ENCODE measurements around the gene SUSD6. TPM values are rescaled to one million over a fixed set of nuclear protein-coding genes. Genes with fewer than 3 reads are reported as not detected.
A peak's percentile ranks its signal among the peaks of the same experiment; 100 is the strongest.

SUSD6 gene
- total RNA-seq, 1 donor from 2014 or later = 49.0 TPM

DNA sequence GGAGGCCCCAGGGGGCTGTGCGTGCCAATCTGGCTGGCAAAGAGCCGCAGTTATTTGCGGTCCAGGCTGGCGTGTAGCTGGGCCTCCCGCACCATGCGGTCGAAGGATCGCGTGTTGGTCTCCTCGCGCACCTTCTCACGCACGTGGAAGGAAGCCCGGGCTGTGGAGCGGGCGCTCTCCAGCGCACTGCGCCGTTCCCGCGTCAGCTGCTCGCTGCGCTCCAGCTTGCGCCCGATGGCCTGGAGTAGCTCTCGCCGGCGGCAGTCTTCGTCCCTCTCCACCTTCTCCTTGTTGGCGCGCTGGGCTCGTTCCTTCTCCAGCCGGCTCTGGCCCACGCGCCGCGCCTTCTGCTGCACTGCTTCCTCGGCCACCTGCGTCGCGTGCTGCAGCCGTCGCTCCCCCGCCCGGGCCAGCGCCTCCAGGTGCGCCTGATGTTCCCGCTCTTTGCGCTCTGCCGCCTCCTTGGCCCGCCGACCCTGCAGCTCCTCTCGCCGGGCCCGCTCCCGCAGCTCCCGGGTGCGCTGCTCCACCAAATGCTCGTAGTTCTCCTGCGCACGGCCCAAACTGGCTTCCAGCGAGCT is 39.9 kb upstream of the SUSD6 start:
- DNase-seq (ENCODE audit: low read depth) = no peak
- Histone ChIP-seq H3K4me3 (ENCODE audit: low read depth, low read length) (peak overlapping the region; percentile 9), H3K27me3 (ENCODE audit: control insufficient read depth, insufficient read depth, low read length) (peaks cover 77% of the 10 kb centered on the region), H3K36me3 (ENCODE audit: control insufficient read depth, insufficient read depth, low read length) (no peaks in the 10 kb centered on the region)
- TF ChIP-seq, protein P1, sequence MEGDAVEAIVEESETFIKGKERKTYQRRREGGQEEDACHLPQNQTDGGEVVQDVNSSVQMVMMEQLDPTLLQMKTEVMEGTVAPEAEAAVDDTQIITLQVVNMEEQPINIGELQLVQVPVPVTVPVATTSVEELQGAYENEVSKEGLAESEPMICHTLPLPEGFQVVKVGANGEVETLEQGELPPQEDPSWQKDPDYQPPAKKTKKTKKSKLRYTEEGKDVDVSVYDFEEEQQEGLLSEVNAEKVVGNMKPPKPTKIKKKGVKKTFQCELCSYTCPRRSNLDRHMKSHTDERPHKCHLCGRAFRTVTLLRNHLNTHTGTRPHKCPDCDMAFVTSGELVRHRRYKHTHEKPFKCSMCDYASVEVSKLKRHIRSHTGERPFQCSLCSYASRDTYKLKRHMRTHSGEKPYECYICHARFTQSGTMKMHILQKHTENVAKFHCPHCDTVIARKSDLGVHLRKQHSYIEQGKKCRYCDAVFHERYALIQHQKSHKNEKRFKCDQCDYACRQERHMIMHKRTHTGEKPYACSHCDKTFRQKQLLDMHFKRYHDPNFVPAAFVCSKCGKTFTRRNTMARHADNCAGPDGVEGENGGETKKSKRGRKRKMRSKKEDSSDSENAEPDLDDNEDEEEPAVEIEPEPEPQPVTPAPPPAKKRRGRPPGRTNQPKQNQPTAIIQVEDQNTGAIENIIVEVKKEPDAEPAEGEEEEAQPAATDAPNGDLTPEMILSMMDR (IDR thresholded peaks at IDR 0.05; ENCODE audit: insufficient read depth, low read length, poor library complexity, severe bottlenecking) = no peak

DNA sequence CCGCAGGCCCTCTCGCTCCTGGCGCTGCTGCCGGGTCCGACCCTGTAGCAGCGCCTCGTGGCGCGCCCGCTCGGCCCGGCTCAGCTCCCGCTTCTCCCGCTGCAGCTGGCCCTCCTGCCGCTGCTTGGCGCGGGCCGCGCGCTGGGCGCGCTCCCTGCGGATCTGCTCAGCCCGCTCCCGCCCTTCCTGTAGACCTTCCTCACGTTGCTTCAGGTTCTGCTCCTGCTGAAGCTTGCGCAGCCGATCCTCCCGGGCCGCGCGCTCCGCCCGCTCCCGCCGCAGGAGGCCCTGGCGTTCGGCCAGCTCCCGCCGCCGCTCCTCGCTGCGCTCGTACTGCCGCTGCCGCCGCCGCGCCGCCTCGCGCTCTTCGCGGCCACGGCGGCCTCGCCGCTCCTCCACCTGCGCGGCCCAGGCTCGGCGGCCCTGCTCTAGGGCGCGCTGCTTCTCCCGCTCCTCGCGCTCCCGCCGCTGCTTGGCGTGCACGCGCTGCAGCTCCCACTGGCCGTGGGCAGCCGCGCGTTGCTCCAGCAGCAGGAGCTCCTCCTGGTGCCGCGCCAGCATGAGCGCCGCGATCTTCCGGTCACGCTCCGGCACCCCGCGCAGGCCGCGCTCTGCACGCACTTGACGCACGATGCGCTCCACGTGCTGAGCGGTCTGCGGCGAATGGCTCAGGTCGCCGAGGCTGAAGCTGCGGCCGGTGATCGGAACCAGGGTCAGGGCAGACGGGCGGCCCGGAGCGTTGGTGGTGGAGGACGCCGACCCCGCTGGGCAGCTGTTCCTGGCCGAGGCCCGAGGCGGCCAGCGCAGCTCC is 39.2 kb upstream of the SUSD6 start:
- peaks cover 75% of the 10 kb centered on the region for H3K27me3 ChIP-seq (ENCODE audit: control insufficient read depth, insufficient read depth, low read length)
- H3K36me3 ChIP-seq (ENCODE audit: control insufficient read depth, insufficient read depth, low read length) = no peaks in the 10 kb centered on the region
- TF ChIP-seq, protein P1 (IDR thresholded peaks at IDR 0.05; ENCODE audit: insufficient read depth, low read length, poor library complexity, severe bottlenecking) = no peak
- no peak for DNase-seq (ENCODE audit: low read depth)
- peak overlapping the region; percentile 9 for H3K4me3 ChIP-seq (ENCODE audit: low read depth, low read length)

- TF ChIP-seq, protein P1 (IDR thresholded peaks at IDR 0.05; ENCODE audit: insufficient read depth, low read length, poor library complexity, severe bottlenecking) = no peak
- DNase-seq (ENCODE audit: low read depth) = no peak
- H3K4me3 ChIP-seq (ENCODE audit: low read depth, low read length) = no peak overlapping the region
- peaks cover 75% of the 10 kb centered on the region for H3K27me3 ChIP-seq (ENCODE audit: control insufficient read depth, insufficient read depth, low read length)
- H3K36me3 ChIP-seq (ENCODE audit: control insufficient read depth, insufficient read depth, low read length) = no peaks in the 10 kb centered on the region
Observed at GRCh38 chr14:69572841-69573135, 38.6 kb upstream of the SUSD6 start.

GRCh38 chr14:69573205-69573830 is 38.1 kb upstream of the SUSD6 start:
- no peak overlapping the region for H3K4me3 ChIP-seq (ENCODE audit: low read depth, low read length)
- H3K27me3 ChIP-seq (ENCODE audit: control insufficient read depth, insufficient read depth, low read length) = peaks cover 73% of the 10 kb centered on the region
- no peaks in the 10 kb centered on the region for H3K36me3 ChIP-seq (ENCODE audit: control insufficient read depth, insufficient read depth, low read length)
- TF ChIP-seq, protein P1 (IDR thresholded peaks at IDR 0.05; ENCODE audit: insufficient read depth, low read length, poor library complexity, severe bottlenecking) = no peak
- DNase-seq (ENCODE audit: low read depth) = no peak

DNA sequence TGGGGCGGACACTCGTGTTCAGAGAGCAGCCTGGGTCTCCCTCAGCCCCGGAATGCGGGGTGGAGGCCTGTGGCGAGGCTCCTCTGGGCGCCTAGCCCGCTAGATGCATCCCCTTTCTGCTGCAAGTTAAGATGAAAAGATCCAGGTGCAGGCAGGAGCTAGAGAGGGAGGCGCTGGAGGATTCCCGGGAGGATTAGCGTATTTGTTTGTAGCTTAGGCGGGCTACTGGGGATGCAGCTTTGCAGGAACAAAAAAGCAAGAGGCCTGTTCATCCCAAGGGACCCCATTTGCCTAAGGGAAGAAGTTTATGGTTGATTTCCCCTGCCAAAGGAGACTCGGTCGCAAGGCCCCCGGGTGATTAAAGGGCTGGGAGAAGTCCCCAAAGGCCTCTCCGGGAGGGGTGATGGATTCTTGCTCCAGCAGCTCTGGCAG is 37.5 kb upstream of the SUSD6 start:
- no peaks in the 10 kb centered on the region for H3K36me3 ChIP-seq (ENCODE audit: control insufficient read depth, insufficient read depth, low read length)
- peaks cover 72% of the 10 kb centered on the region for H3K27me3 ChIP-seq (ENCODE audit: control insufficient read depth, insufficient read depth, low read length)
- TF ChIP-seq, protein P1 (IDR thresholded peaks at IDR 0.05; ENCODE audit: insufficient read depth, low read length, poor library complexity, severe bottlenecking) = no peak
- DNase-seq (ENCODE audit: low read depth) = no peak
- no peak overlapping the region for H3K4me3 ChIP-seq (ENCODE audit: low read depth, low read length)
